ENCODE measurements around the gene SRSF7. TPM values are rescaled to one million over a fixed set of nuclear protein-coding genes. Genes with fewer than 3 reads are reported as not detected.

The SRSF7 gene
- total and polyA plus RNA-seq, 2 donors (not counting 3 experiments of a cell fraction or from before 2014, with no cell fraction given) = 165 to 202 TPM

- POLR2A ChIA-PET = interaction anchor here (2.2 kb wide), 1 partner anchor 47 kb away, joined by 12 read pairs; the partner anchor contains the start of gene SRSF7
- Histone ChIP-seq H3K36me3 (ENCODE audit: control insufficient read depth in 2 of 2, extremely low read depth in 1 of 2, insufficient read depth in 2 of 2, low read length in 2 of 2) (peaks cover 0 to 4% of the 10 kb centered on the region in 2 experiments), H3K27ac (ENCODE audit: insufficient read depth, low read depth, low read length) (peak overlapping the region; percentile 37), H3K27me3 (ENCODE audit: control insufficient read depth in 2 of 2, insufficient read depth in 2 of 2, low read length in 2 of 2) (no peaks in the 10 kb centered on the region), H3K9me1 (replicated peaks; ENCODE audit: control insufficient read depth, extremely low read depth, insufficient read depth, low read length) (no peaks in the 10 kb centered on the region), H3K4me2 (ENCODE audit: insufficient read depth, low read length) (no peak overlapping the region), H3K4me1 (ENCODE audit: control insufficient read depth, extremely low read depth, insufficient read depth, low read length) (no peaks in the 10 kb centered on the region), H2AFZ (ENCODE audit: low read depth, low read length) (no peak overlapping the region), H3K79me2 (ENCODE audit: control insufficient read depth, insufficient read depth, low read length) (no peaks in the 10 kb centered on the region), H3K4me3 (replicated peaks in 1 of 3; ENCODE audit: insufficient read depth in 1 of 3, low read depth in 1 of 3, low read length in 3 of 3) (no peak overlapping the region), H4K20me1 (replicated peaks; ENCODE audit: control insufficient read depth, extremely low read depth, insufficient read depth, low read length) (no peaks in the 10 kb centered on the region), H3K9ac (replicated peaks; ENCODE audit: extremely low read depth, insufficient read depth, low read length) (no peak overlapping the region), H3K9me3 (replicated peaks; ENCODE audit: control insufficient read depth, insufficient read depth, low read length) (no peaks in the 10 kb centered on the region)
- CTCF ChIA-PET = no interaction called here
- DNase-seq (ENCODE audit: low read depth, low spot score) (no peak), FAIRE-seq (peak; percentile 59)
- dilution Hi-C loops (cut with MboI; ENCODE audit: extremely low pct_ligation_motif_present, low sequenced_read_pairs) = no loop called here
- intact Hi-C loops (cut with micrococcal nuclease) = loop anchor here (1.0 kb wide), 1 partner anchor 47 kb away; the partner anchor contains the start of gene SRSF7
- TF ChIP-seq JUN (IDR thresholded peaks at IDR 0.05; ENCODE audit: borderline replicate concordance, insufficient read depth, insufficient read length, low read depth) (no peak), FOS (IDR thresholded peaks at IDR 0.05; ENCODE audit: borderline replicate concordance, insufficient read depth, low read length) (no peak), CTCF (IDR thresholded peaks at IDR 0.05; ENCODE audit: extremely low read depth in 1 of 2, insufficient read depth in 1 of 2, low read depth in 1 of 2, low read length in 2 of 2) (no peak), POLR2AphosphoS5 (IDR thresholded peaks at IDR 0.05; ENCODE audit: insufficient read depth, low read depth, low read length) (no peak), GATA2 (IDR thresholded peaks at IDR 0.05; ENCODE audit: insufficient read depth, insufficient read length, low read depth, low read length) (no peak), POLR2A (IDR thresholded peaks at IDR 0.05; ENCODE audit: low read depth, low read length) (no peak), MAX (IDR thresholded peaks at IDR 0.05; ENCODE audit: insufficient read depth, insufficient read length) (no peak), MYC (IDR thresholded peaks at IDR 0.05; ENCODE audit: low read depth, low read length) (no peak), EZH2 (IDR thresholded peaks at IDR 0.05; ENCODE audit: borderline replicate concordance, low read depth, low read length, severe bottlenecking) (no peak)
- BruUV-seq (replicated peaks) = TSS peak; percentile 55
Measured at GRCh38 chr2:38797953-38798352, 46.8 kb upstream of the SRSF7 start.

Data from endothelial cell of umbilical vein (primary cell).